ENCODE measurements around the gene ZNF662. TPM values are rescaled to one million over a fixed set of nuclear protein-coding genes. Genes with fewer than 3 reads are reported as not detected.

The ZNF662 gene
- not detected for polyA plus RNA-seq (2013, experiment 1 of 2)
- 0.13 TPM for polyA plus RNA-seq (2013, experiment 2 of 2)

DNA sequence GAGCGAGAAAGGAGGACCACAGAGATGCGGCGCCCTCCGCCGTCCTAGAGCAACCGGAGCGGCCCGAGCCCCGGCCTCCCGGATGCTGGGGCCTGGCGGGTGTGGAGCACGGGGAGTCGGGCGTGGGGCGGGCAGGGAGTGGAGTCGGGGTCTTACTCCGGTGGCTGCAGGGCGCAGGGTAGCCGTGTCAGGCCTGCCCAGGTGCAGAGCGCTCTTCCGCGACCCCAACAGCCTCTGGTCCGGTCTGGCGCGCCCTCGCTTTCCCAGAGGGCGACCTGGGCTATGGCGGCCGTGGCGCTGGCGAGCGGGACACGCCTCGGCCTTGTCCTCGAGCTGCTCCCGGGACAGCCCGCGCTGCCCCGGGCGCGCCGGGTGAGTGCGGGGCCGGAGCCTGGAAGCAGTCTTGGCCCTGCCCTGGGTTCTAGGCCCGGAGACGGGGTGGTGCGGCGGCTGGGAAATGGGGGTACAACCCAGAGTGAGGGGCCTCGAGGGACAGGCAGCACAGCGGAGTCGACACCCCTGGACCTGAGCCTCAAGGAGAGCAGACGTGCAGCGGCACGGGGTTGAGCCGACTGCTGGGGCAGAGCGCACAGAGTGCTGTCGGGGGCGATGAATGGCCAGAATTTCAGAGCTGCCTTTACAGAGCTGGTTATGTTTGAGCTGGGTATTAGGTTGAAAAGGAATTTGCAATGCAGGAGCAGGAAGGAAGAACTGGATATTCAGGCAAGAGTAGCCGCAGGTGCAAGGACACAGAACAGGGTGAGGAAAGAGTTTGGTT lies at the start of gene ZNF662:
TSS of gene ZNF662 (plus strand) at position 73 of the 778 bp plus-strand sequence. CDS start 1,973 bp downstream, outside the sequence.
- no peak within 1 kb of the TSS for H3K27ac ChIP-seq (ENCODE audit: low read depth, low read length)
- no peaks in the 10 kb centered on the region for H3K4me1 ChIP-seq (ENCODE audit: insufficient read depth, low read length)
- H3K4me3 ChIP-seq (ENCODE audit: low read length): no peak within 1 kb of the TSS
- WGBS: 97% methylated on average over 59 of the region's 59 CpGs
- H3K27me3 ChIP-seq (ENCODE audit: insufficient read depth, low read length): no peaks in the 10 kb centered on the region
- no peaks in the 10 kb centered on the region for H3K36me3 ChIP-seq (ENCODE audit: insufficient read depth, low read length)
- H3K9me3 ChIP-seq (ENCODE audit: insufficient read depth, low read depth, low read length): peaks cover 4% of the 10 kb centered on the region; the same call in 1 of the 2 replicates
- H3K9ac ChIP-seq (ENCODE audit: low read depth, low read length): no peak within 1 kb of the TSS

GRCh38 chr3:42856544-42856943 lies 49.4 kb upstream of the ZNF662 start:
- 94% methylated on average over 3 of the region's 3 CpGs for whole genome bisulfite sequencing
- Histone ChIP-seq H3K4me3 (ENCODE audit: low read length) (no peak overlapping the region), H3K9me3 (ENCODE audit: insufficient read depth, low read depth, low read length) (no peaks in the 10 kb centered on the region), H3K27ac (ENCODE audit: low read depth, low read length) (no peak overlapping the region), H3K9ac (ENCODE audit: low read depth, low read length) (no peak overlapping the region), H3K36me3 (ENCODE audit: insufficient read depth, low read length) (no peaks in the 10 kb centered on the region), H3K27me3 (ENCODE audit: insufficient read depth, low read length) (no peaks in the 10 kb centered on the region), H3K4me1 (ENCODE audit: insufficient read depth, low read length) (no peaks in the 10 kb centered on the region)

DNA sequence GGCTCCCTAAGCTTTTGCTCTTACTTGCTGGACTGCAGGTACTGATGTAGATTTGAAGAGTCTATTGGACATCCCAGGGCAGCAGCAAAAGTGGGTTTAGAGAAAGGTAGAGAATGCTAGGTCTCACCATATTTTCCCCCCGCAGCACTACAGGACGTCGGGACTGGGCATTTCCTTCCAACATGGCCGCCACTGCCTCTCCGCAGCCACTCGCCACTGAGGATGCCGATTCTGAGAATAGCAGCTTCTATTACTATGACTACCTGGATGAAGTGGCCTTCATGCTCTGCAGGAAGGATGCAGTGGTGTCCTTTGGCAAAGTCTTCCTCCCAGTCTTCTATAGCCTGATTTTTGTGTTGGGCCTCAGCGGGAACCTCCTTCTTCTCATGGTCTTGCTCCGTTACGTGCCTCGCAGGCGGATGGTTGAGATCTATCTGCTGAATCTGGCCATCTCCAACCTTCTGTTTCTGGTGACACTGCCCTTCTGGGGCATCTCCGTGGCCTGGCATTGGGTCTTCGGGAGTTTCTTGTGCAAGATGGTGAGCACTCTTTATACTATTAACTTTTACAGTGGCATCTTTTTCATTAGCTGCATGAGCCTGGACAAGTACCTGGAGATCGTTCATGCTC lies 41.5 kb upstream of the ZNF662 start:
- no peaks in the 10 kb centered on the region for H3K36me3 ChIP-seq (ENCODE audit: insufficient read depth, low read length)
- H3K4me3 ChIP-seq (ENCODE audit: low read length): no peak overlapping the region
- H3K4me1 ChIP-seq (ENCODE audit: insufficient read depth, low read length): no peaks in the 10 kb centered on the region
- H3K9ac ChIP-seq (ENCODE audit: low read depth, low read length): no peak overlapping the region
- no peaks in the 10 kb centered on the region for H3K27me3 ChIP-seq (ENCODE audit: insufficient read depth, low read length)
- H3K27ac ChIP-seq (ENCODE audit: low read depth, low read length): no peak overlapping the region
- 95% methylated on average over 15 of the region's 15 CpGs for WGBS
- no peaks in the 10 kb centered on the region for H3K9me3 ChIP-seq (ENCODE audit: insufficient read depth, low read depth, low read length)

GRCh38 chr3:42865256-42865655 lies 40.7 kb upstream of the ZNF662 start:
- Histone ChIP-seq H3K27ac (ENCODE audit: low read depth, low read length) (no peak overlapping the region), H3K4me3 (ENCODE audit: low read length) (no peak overlapping the region), H3K27me3 (ENCODE audit: insufficient read depth, low read length) (no peaks in the 10 kb centered on the region), H3K36me3 (ENCODE audit: insufficient read depth, low read length) (no peaks in the 10 kb centered on the region), H3K4me1 (ENCODE audit: insufficient read depth, low read length) (no peaks in the 10 kb centered on the region), H3K9me3 (ENCODE audit: insufficient read depth, low read depth, low read length) (no peaks in the 10 kb centered on the region), H3K9ac (ENCODE audit: low read depth, low read length) (no peak overlapping the region)
- WGBS: 95% methylated on average over 8 of the region's 8 CpGs

DNA sequence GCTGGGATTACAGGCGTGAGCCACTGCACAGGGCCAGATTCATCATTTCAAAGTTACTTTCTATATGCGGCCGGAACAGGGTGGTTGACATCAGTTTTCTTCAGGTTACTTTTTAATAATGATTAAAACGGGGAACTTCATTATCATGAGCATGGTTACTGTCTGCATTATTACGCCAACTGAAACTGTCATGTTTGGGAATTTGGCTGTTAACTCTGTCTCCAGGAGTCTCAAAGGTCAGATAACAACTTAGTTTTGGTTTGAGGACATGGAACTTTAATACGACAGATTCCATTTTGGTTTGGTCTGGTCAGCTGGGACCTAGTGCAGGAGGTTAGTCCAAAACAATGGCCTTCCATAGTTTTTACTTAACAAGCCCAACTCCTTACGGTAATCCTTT lies 38.8 kb upstream of the ZNF662 start:
- Histone ChIP-seq H3K36me3 (ENCODE audit: insufficient read depth, low read length) (no peaks in the 10 kb centered on the region), H3K4me3 (ENCODE audit: low read length) (no peak overlapping the region), H3K4me1 (ENCODE audit: insufficient read depth, low read length) (no peaks in the 10 kb centered on the region), H3K27me3 (ENCODE audit: insufficient read depth, low read length) (no peaks in the 10 kb centered on the region), H3K9ac (ENCODE audit: low read depth, low read length) (no peak overlapping the region), H3K27ac (ENCODE audit: low read depth, low read length) (no peak overlapping the region), H3K9me3 (ENCODE audit: insufficient read depth, low read depth, low read length) (no peaks in the 10 kb centered on the region)
- 97% methylated on average over 7 of the region's 7 CpGs for WGBS

DNA sequence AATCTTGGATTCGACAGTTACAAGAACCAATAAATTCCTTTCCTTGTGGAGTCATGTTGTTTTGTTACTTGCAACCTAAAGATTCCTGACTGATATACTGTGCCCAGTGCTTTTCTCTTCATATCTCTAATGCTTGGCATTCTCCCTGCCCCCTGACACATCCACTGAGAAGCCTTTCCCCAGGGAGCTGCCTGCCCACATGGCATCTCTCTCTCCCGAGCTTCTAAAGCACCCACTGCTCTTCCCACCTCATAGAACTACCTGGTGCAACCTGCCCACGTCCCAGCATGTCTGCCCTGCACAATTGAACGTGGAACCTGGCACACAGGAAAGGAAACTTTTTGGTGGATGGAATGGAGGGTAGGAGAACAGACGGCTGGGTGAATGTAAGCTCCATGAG lies 37.1 kb upstream of the ZNF662 start:
- no peak overlapping the region for H3K9ac ChIP-seq (ENCODE audit: low read depth, low read length)
- H3K4me1 ChIP-seq (ENCODE audit: insufficient read depth, low read length): no peaks in the 10 kb centered on the region
- H3K9me3 ChIP-seq (ENCODE audit: insufficient read depth, low read depth, low read length): no peaks in the 10 kb centered on the region
- 92% methylated on average over 5 of the region's 5 CpGs for WGBS
- no peaks in the 10 kb centered on the region for H3K27me3 ChIP-seq (ENCODE audit: insufficient read depth, low read length)
- no peak overlapping the region for H3K4me3 ChIP-seq (ENCODE audit: low read length)
- H3K27ac ChIP-seq (ENCODE audit: low read depth, low read length): no peak overlapping the region
- no peaks in the 10 kb centered on the region for H3K36me3 ChIP-seq (ENCODE audit: insufficient read depth, low read length)

GRCh38 chr3:42871592-42872196 lies 34.2 kb upstream of the ZNF662 start:
- H3K9me3 ChIP-seq (ENCODE audit: insufficient read depth, low read depth, low read length): no peaks in the 10 kb centered on the region
- WGBS: 87% methylated on average over 5 of the region's 5 CpGs
- H3K27me3 ChIP-seq (ENCODE audit: insufficient read depth, low read length): no peaks in the 10 kb centered on the region
- no peak overlapping the region for H3K4me3 ChIP-seq (ENCODE audit: low read length)
- no peaks in the 10 kb centered on the region for H3K4me1 ChIP-seq (ENCODE audit: insufficient read depth, low read length)
- no peaks in the 10 kb centered on the region for H3K36me3 ChIP-seq (ENCODE audit: insufficient read depth, low read length)
- no peak overlapping the region for H3K9ac ChIP-seq (ENCODE audit: low read depth, low read length)
- H3K27ac ChIP-seq (ENCODE audit: low read depth, low read length): no peak overlapping the region

DNA sequence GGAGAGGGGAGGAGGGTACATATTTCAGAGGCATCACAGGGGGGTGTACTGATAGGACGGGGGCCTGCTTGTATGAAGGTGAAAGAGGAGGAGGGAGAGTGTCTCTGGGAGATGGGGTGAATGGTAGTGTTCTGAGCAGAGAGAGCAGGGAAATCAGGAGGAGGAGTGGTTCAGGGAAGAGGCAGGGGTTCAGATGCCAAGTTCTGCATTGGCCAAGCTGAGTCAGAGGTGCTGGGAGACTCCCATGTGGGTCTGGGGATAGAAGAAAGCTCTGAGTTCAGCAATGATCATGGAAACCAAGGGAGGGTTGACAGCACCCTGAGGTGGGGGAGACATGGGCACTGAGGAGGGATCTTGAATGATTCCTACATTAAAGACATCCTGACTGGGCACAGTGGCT lies 33.2 kb upstream of the ZNF662 start:
- 0 out of 2 replicates have a peak, but pooled peaks cover 3% of the 10 kb centered on the region for H3K27me3 ChIP-seq (ENCODE audit: insufficient read depth, low read length)
- 74% methylated on average over 1 of the region's 1 CpG for WGBS
- no peak overlapping the region for H3K27ac ChIP-seq (ENCODE audit: low read depth, low read length)
- H3K4me1 ChIP-seq (ENCODE audit: insufficient read depth, low read length): no peaks in the 10 kb centered on the region
- H3K9me3 ChIP-seq (ENCODE audit: insufficient read depth, low read depth, low read length): no peaks in the 10 kb centered on the region
- H3K9ac ChIP-seq (ENCODE audit: low read depth, low read length): no peak overlapping the region
- H3K36me3 ChIP-seq (ENCODE audit: insufficient read depth, low read length): no peaks in the 10 kb centered on the region
- no peak overlapping the region for H3K4me3 ChIP-seq (ENCODE audit: low read length)

DNA sequence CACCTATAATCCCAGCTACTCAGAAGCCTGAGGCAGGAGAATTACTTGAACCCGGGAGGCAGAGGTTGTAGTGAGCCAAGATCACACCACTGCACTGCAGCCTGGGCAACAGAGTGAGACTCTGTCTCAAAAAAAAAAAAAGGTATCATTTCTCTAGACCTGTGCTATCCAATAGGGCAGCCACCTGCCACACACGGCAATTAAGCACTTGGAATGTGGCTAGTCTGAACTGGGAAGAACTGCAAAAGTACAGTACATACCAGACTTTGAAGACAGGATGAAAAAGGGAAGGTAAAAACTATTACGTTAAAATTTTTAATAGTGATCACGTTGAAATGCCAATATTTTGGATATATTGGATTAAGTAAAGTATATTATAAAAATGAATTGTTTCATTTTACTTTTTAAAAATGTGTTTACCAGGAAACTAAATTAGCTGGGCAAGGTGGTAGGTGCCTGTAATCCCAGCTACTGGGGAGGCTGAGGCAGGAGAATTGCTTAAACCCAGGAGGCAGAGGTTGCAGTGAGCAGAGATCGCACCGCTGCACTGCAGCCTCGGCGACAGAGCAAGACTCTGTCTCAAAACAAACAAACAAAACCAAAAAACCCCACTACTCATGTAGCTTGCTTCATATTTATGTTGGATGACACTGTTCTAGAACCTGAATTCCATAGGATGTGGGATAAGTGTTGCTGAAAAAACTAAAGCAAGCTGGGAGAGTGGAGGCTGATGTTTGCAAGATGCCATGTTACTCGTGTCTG lies 32.5 kb upstream of the ZNF662 start:
- H3K27ac ChIP-seq (ENCODE audit: low read depth, low read length): no peak overlapping the region
- 94% methylated on average over 9 of the region's 9 CpGs for WGBS
- 0 out of 2 replicates have a peak, but pooled peaks cover 3% of the 10 kb centered on the region for H3K27me3 ChIP-seq (ENCODE audit: insufficient read depth, low read length)
- no peak overlapping the region for H3K4me3 ChIP-seq (ENCODE audit: low read length)
- no peaks in the 10 kb centered on the region for H3K9me3 ChIP-seq (ENCODE audit: insufficient read depth, low read depth, low read length)
- H3K36me3 ChIP-seq (ENCODE audit: insufficient read depth, low read length): no peaks in the 10 kb centered on the region
- no peak overlapping the region for H3K9ac ChIP-seq (ENCODE audit: low read depth, low read length)
- no peaks in the 10 kb centered on the region for H3K4me1 ChIP-seq (ENCODE audit: insufficient read depth, low read length)

DNA sequence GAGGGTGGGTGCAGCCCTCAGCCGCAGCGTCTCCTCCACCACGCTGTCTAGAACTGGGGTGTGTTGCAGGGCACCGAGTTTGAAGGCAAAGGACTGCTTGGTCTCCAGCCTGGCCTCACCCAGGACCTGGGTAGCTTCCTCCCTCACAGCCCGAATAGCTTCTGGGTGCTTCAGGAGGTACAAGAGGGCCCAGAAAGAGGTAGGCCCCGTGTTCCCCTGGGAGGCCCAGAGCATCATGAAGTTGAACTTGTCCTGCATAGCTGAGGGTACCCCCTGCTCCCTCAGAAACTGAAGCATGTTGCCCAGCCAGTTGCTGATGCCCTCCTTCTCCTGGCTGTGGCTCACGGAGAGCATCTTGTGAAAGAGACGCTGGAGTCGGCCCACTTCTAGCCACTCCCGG lies 31.2 kb upstream of the ZNF662 start:
- Histone ChIP-seq H3K27ac (ENCODE audit: low read depth, low read length) (no peak overlapping the region), H3K4me3 (ENCODE audit: low read length) (no peak overlapping the region), H3K27me3 (ENCODE audit: insufficient read depth, low read length) (0 out of 2 replicates have a peak, but pooled peaks cover 3% of the 10 kb centered on the region), H3K4me1 (ENCODE audit: insufficient read depth, low read length) (peaks cover 4% of the 10 kb centered on the region; the same call in 1 of the 2 replicates), H3K36me3 (ENCODE audit: insufficient read depth, low read length) (no peaks in the 10 kb centered on the region), H3K9ac (ENCODE audit: low read depth, low read length) (no peak overlapping the region), H3K9me3 (ENCODE audit: insufficient read depth, low read depth, low read length) (no peaks in the 10 kb centered on the region)
- WGBS: 93% methylated on average over 10 of the region's 10 CpGs
